Loucy (cell line): ENCODE data around the gene SMIM14.

ENCODE experiments used
- H2AFZ ChIP-seq: fragments of 200-600 bp; sonication (generic); 2 replicates; pipeline ENCODE4 v1.6.0; 2016; ENCODE audit warnings: antibody characterized with exemption, mild to moderate bottlenecking, low read length, moderate library complexity
- H3F3A ChIP-seq: fragments of 200-600 bp; 2 replicates; pipeline ENCODE4 v1.6.0; 2016; ENCODE audit warnings: antibody characterized with exemption, low read depth, mild to moderate bottlenecking
- H3K27me3 ChIP-seq: fragments of 200-600 bp; sonication (generic); 2 replicates; pipeline ENCODE4 v1.6.1; 2014; ENCODE audit warnings: low read length, mild to moderate bottlenecking; ENCODE audit not compliant: insufficient read depth, poor library complexity, severe bottlenecking
- H3K36me3 ChIP-seq: fragments of 200-600 bp; sonication (generic); 2 replicates; pipeline ENCODE4 v1.6.1; 2016; ENCODE audit warnings: low read length; ENCODE audit not compliant: insufficient read depth
- H3K4me1 ChIP-seq: fragments of 200-600 bp; sonication (generic); 2 replicates; pipeline ENCODE4 v1.5.1; 2014; ENCODE audit warnings: low read length, mild to moderate bottlenecking; ENCODE audit not compliant: insufficient read depth, poor library complexity, severe bottlenecking
- H3K4me2 ChIP-seq: fragments of 200-600 bp; sonication (generic); 2 replicates; pipeline ENCODE4 v1.6.0; 2014; ENCODE audit warnings: antibody characterized with exemption, low read length, low read depth, mild to moderate bottlenecking; ENCODE audit not compliant: poor library complexity, severe bottlenecking
- H3K4me3 ChIP-seq: fragments of 200-600 bp; sonication (generic); 2 replicates; pipeline ENCODE4 v1.5.1; 2014; ENCODE audit warnings: low read length, mild to moderate bottlenecking, mixed read lengths; ENCODE audit not compliant: poor library complexity, severe bottlenecking
- H3K79me2 ChIP-seq: fragments of 200-600 bp; sonication (generic); 2 replicates; pipeline ENCODE4 v1.6.1; 2014; ENCODE audit warnings: low read length; ENCODE audit not compliant: insufficient read depth
- H3K9ac ChIP-seq: fragments of 200-600 bp; sonication (generic); 2 replicates; pipeline ENCODE4 v1.6.0; 2014; ENCODE audit warnings: mild to moderate bottlenecking, low read depth, low read length, moderate library complexity; ENCODE audit not compliant: poor library complexity, severe bottlenecking
- H3K9me2 ChIP-seq: fragments of 200-600 bp; sonication (generic); replicated peaks from 2 replicates; pipeline ENCODE4 v1.6.1; 2016; ENCODE audit warnings: low read depth, low read length, mixed read lengths
- H3K9me3 ChIP-seq: fragments of 200-600 bp; sonication (generic); 2 replicates; pipeline ENCODE4 v1.6.1; 2014; ENCODE audit warnings: mild to moderate bottlenecking, antibody characterized with exemption, low read length, low read depth; ENCODE audit not compliant: insufficient read depth
- H4K20me1 ChIP-seq: fragments of 200-600 bp; sonication (generic); 2 replicates; pipeline ENCODE4 v1.6.0; 2014; ENCODE audit warnings: antibody characterized with exemption, low read length, mild to moderate bottlenecking; ENCODE audit not compliant: insufficient read depth, poor library complexity, severe bottlenecking
- EZH2phosphoT487 ChIP-seq: fragments of 200-600 bp; IDR thresholded peaks from 2 replicates; pipeline ENCODE4 v1.6.1; 2018; ENCODE audit warnings: antibody characterized with exemption, mild to moderate bottlenecking, moderate library complexity, borderline replicate concordance
- TF ChIP-seq, protein P1 (sequence below): fragments of 200-600 bp; sonication (generic); conservative IDR thresholded peaks from 2 replicates; pipeline ENCODE4 v1.5.1; 2014; ENCODE audit warnings: mild to moderate bottlenecking, antibody characterized with exemption, low read length

Gene SMIM14

GRCh38 chr4:39667706-39668105, 29.0 kb upstream of the SMIM14 start:
- no peaks in the 10 kb centered on the region for H3K4me1 ChIP-seq
- no peaks in the 10 kb centered on the region for H3F3A ChIP-seq
- no peaks in the 10 kb centered on the region for H3K79me2 ChIP-seq
- no peaks in the 10 kb centered on the region for H4K20me1 ChIP-seq
- no peaks in the 10 kb centered on the region for H3K27me3 ChIP-seq
- H2AFZ ChIP-seq, result no peak overlapping the region
- no peak overlapping the region for H3K4me3 ChIP-seq
- H3K9ac ChIP-seq, result no peak overlapping the region
- H3K4me2 ChIP-seq, result no peak overlapping the region
- TF ChIP-seq, protein P1, sequence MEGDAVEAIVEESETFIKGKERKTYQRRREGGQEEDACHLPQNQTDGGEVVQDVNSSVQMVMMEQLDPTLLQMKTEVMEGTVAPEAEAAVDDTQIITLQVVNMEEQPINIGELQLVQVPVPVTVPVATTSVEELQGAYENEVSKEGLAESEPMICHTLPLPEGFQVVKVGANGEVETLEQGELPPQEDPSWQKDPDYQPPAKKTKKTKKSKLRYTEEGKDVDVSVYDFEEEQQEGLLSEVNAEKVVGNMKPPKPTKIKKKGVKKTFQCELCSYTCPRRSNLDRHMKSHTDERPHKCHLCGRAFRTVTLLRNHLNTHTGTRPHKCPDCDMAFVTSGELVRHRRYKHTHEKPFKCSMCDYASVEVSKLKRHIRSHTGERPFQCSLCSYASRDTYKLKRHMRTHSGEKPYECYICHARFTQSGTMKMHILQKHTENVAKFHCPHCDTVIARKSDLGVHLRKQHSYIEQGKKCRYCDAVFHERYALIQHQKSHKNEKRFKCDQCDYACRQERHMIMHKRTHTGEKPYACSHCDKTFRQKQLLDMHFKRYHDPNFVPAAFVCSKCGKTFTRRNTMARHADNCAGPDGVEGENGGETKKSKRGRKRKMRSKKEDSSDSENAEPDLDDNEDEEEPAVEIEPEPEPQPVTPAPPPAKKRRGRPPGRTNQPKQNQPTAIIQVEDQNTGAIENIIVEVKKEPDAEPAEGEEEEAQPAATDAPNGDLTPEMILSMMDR, result no peak
- TF ChIP-seq EZH2phosphoT487, result no peak
- H3K36me3 ChIP-seq, result no peaks in the 10 kb centered on the region
- H3K9me2 ChIP-seq, result no peaks in the 10 kb centered on the region
- no peaks in the 10 kb centered on the region for H3K9me3 ChIP-seq

DNA sequence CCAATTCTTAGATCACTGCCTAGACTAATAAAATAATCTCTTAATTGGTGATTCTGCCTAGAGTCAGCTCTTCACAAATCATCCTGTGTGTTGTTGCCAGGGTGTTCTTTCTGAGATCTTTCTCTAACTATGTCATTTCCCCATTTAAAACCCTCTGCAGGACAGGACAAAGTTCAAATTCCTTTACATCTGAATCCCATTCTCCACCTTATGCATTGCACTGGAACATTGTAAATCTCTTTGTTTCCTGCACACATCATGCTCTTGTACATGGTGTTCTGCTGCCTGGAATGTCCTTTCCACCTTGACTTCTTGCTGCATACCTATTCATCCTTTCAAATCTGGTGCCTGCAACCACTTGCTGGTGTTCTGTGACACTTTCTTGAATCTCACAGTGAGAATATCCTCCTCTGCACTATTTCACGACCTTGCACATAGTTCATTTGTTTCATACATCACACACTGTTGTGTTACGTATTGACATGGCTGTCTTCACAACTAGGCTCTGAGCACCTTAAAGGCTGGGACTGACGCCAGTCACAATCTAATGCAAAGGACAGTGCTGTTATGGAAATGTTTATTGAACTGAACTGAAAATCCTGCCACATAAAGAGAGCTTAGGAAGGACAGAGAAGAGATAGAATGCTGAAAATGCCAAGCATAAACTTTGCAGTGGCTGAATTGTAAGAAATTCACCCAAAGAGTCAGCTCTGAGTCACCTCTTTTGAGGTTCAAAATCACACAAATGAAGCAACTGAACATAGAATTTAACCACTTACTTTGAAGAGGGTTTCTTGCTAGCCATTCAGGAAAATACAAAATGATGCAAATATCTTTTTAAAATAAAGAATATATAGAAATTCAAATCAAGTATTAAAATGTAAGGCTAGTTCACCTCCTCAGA, 26.4 kb upstream of the SMIM14 start:
- no peaks in the 10 kb centered on the region for H3K9me3 ChIP-seq
- no peak overlapping the region for H3K4me2 ChIP-seq

GRCh38 chr4:39662683-39663082, 24.0 kb upstream of the SMIM14 start:
- TF ChIP-seq, protein P1, result no peak
- no peak for TF ChIP-seq EZH2phosphoT487
- H3K9me3 ChIP-seq, result no peaks in the 10 kb centered on the region
- H3K27me3 ChIP-seq, result no peaks in the 10 kb centered on the region
- no peaks in the 10 kb centered on the region for H3K36me3 ChIP-seq
- no peaks in the 10 kb centered on the region for H4K20me1 ChIP-seq
- no peak overlapping the region for H3K4me2 ChIP-seq
- no peak overlapping the region for H3K9ac ChIP-seq
- H2AFZ ChIP-seq, result no peak overlapping the region
- no peak overlapping the region for H3K4me3 ChIP-seq
- H3K4me1 ChIP-seq, result no peaks in the 10 kb centered on the region
- no peaks in the 10 kb centered on the region for H3K79me2 ChIP-seq
- no peaks in the 10 kb centered on the region for H3F3A ChIP-seq
- H3K9me2 ChIP-seq, result no peaks in the 10 kb centered on the region

More for the DNA sequence above, 26.4 kb upstream of the SMIM14 start:
- H2AFZ ChIP-seq, result no peak overlapping the region
- TF ChIP-seq, protein P1, result no peak
- TF ChIP-seq EZH2phosphoT487, result no peak
- no peaks in the 10 kb centered on the region for H3K36me3 ChIP-seq
- H3K4me1 ChIP-seq, result no peaks in the 10 kb centered on the region
- H3K79me2 ChIP-seq, result no peaks in the 10 kb centered on the region
- no peaks in the 10 kb centered on the region for H3F3A ChIP-seq
- no peak overlapping the region for H3K9ac ChIP-seq
- no peak overlapping the region for H3K4me3 ChIP-seq
- H4K20me1 ChIP-seq, result no peaks in the 10 kb centered on the region
- no peaks in the 10 kb centered on the region for H3K27me3 ChIP-seq
- no peaks in the 10 kb centered on the region for H3K9me2 ChIP-seq
